Measurements from ENCODE around the gene PRKCH. TPM values are rescaled to one million over a fixed set of nuclear protein-coding genes. Genes with fewer than 3 reads are reported as not detected.

The PRKCH gene
- polyA plus RNA-seq, 3 donors = 3.6 to 6.2 (median 5.4) TPM

DNA sequence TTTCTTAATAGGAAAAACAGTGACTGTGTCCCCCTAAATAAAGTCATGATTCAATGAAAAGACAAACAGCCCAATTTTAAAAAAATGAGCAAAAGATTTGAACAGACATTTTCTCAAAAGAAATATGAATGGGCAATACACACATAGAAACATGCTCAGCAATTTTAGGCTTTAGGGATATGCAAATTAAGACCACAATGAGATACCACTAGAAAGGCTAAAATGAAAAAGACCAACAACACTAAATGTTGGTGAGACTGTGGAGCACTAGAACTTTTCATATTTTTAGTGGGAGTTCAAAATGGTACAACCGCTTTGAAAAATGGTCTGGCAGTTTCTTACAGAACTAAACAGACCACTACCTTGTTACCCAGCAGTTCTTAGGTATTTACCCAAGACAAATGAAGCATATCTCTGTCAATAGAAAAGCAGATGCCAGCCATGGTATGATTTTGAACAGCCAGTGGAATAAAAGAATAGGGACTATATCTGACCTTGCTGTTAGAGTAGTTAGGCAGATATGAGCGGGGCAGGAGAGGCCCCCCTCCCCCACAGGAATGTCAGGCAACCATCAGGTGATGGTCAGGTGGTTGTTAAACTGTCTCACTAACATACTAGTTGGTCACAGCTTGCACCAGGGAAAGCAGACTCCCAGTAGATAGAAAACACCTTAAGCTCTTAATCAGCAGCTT is 108.8 kb downstream of the PRKCH start:
- no peak for DNase-seq
- no peak overlapping the region for H3K27ac Mint-ChIP-seq
- H3K36me3 ChIP-seq (replicated peaks in 1 of 2; ENCODE audit: control insufficient read depth in 1 of 2, insufficient read depth in 2 of 2, low read length in 2 of 2) = no peaks in the 10 kb centered on the region
- TF ChIP-seq, protein P1, sequence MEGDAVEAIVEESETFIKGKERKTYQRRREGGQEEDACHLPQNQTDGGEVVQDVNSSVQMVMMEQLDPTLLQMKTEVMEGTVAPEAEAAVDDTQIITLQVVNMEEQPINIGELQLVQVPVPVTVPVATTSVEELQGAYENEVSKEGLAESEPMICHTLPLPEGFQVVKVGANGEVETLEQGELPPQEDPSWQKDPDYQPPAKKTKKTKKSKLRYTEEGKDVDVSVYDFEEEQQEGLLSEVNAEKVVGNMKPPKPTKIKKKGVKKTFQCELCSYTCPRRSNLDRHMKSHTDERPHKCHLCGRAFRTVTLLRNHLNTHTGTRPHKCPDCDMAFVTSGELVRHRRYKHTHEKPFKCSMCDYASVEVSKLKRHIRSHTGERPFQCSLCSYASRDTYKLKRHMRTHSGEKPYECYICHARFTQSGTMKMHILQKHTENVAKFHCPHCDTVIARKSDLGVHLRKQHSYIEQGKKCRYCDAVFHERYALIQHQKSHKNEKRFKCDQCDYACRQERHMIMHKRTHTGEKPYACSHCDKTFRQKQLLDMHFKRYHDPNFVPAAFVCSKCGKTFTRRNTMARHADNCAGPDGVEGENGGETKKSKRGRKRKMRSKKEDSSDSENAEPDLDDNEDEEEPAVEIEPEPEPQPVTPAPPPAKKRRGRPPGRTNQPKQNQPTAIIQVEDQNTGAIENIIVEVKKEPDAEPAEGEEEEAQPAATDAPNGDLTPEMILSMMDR (IDR thresholded peaks at IDR 0.05) = no peak
- peaks cover 0 to under 1% of the 10 kb centered on the region in 2 donors for H3K9me3 ChIP-seq (replicated peaks in 1 of 2; ENCODE audit: control insufficient read depth in 1 of 2, insufficient read depth in 1 of 2, low read length in 2 of 2)
- H3K27me3 Mint-ChIP-seq (ENCODE audit: low read depth in 3 of 3) = peaks cover 0 to 1% (median 0%) of the 10 kb centered on the region in 3 donors
- H3K9ac ChIP-seq (ENCODE audit: insufficient read depth, low read length, poor library complexity, severe bottlenecking) = no peak overlapping the region
- peaks cover 0 to 2% of the 10 kb centered on the region in 2 donors for H3K36me3 Mint-ChIP-seq
- no peak overlapping the region for H3K4me3 ChIP-seq (replicated peaks in 1 of 3; ENCODE audit: low read depth in 2 of 3, low read length in 3 of 3)
- peaks cover 0 to 7% of the 10 kb centered on the region in 2 donors for H3K4me1 ChIP-seq (ENCODE audit: control insufficient read depth in 1 of 2, insufficient read depth in 2 of 2, low read length in 2 of 2)
- no peaks in the 10 kb centered on the region for H4K20me1 ChIP-seq (ENCODE audit: insufficient read depth, low read length)
- H3K79me2 ChIP-seq (ENCODE audit: insufficient read depth, low read length) = no peaks in the 10 kb centered on the region
- no peak overlapping the region for H2AFZ ChIP-seq (ENCODE audit: insufficient read depth, low read depth, low read length, poor library complexity, severe bottlenecking)
- WGBS (ENCODE audit: insufficient coverage) = no CpG with 5 or more reads among the region's 2 CpGs
- H3K4me2 ChIP-seq (replicated peaks; ENCODE audit: extremely low read depth, low read length, poor library complexity, severe bottlenecking) = no peak overlapping the region
- intact Hi-C loops (cut with micrococcal nuclease) = no loop called here
- H3K27ac ChIP-seq (ENCODE audit: low read depth in 1 of 2, low read length in 2 of 2) = no peak overlapping the region
- H3K4me3 Mint-ChIP-seq = no peak overlapping the region
- H3K4me1 Mint-ChIP-seq = peaks cover 10% of the 10 kb centered on the region
- no peaks in the 10 kb centered on the region for H3K27me3 ChIP-seq (ENCODE audit: control insufficient read depth in 2 of 2, insufficient read depth in 2 of 2, low read length in 2 of 2)
- H3K9me3 Mint-ChIP-seq = peaks cover 0 to 3% (median 0%) of the 10 kb centered on the region in 7 donors

DNA sequence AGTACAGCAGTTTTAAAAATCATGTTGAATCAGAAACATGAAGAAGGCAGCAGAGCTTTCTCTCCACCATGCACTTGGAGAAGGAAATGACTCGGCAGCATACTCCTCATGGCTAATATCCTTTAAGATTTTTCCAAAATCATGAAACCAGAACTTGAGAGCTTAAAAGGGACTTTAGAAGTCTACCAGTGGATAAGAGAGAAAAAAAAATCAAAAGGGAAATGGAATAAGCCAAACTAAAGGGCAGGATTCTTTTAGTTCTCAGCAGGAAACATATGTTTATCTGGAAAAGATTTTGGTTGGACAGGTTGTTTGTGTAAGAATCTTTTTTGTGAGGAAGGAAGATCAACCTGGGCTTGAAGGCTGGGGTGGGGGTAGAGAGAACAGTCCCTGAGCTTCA is 111.8 kb downstream of the PRKCH start:
- Mint-ChIP-seq H3K27ac (no peak overlapping the region), H3K27me3 (ENCODE audit: low read depth in 3 of 3) (peaks cover 1% of the 10 kb centered on the region in 3 donors), H3K4me3 (no peak overlapping the region), H3K4me1 (peaks cover 14% of the 10 kb centered on the region), H3K36me3 (no peaks in the 10 kb centered on the region), H3K9me3 (peaks cover 0 to 1% (median 0%) of the 10 kb centered on the region in 7 donors)
- H3K79me2 ChIP-seq (ENCODE audit: insufficient read depth, low read length) = no peaks in the 10 kb centered on the region
- H3K4me1 ChIP-seq (ENCODE audit: control insufficient read depth in 1 of 2, insufficient read depth in 2 of 2, low read length in 2 of 2) = peaks cover 0 to 7% of the 10 kb centered on the region in 2 donors
- H3K4me3 ChIP-seq (replicated peaks in 1 of 3; ENCODE audit: low read depth in 2 of 3, low read length in 3 of 3) = no peak overlapping the region
- H3K4me2 ChIP-seq (replicated peaks; ENCODE audit: extremely low read depth, low read length, poor library complexity, severe bottlenecking) = no peak overlapping the region
- H4K20me1 ChIP-seq (ENCODE audit: insufficient read depth, low read length) = no peaks in the 10 kb centered on the region
- DNase-seq = no peak
- H3K9ac ChIP-seq (ENCODE audit: insufficient read depth, low read length, poor library complexity, severe bottlenecking) = no peak overlapping the region
- no peak overlapping the region for H2AFZ ChIP-seq (ENCODE audit: insufficient read depth, low read depth, low read length, poor library complexity, severe bottlenecking)
- intact Hi-C loops (cut with micrococcal nuclease) = no loop called here
- no peaks in the 10 kb centered on the region for H3K36me3 ChIP-seq (replicated peaks in 1 of 2; ENCODE audit: control insufficient read depth in 1 of 2, insufficient read depth in 2 of 2, low read length in 2 of 2)
- H3K27me3 ChIP-seq (ENCODE audit: control insufficient read depth in 2 of 2, insufficient read depth in 2 of 2, low read length in 2 of 2) = no peaks in the 10 kb centered on the region
- whole genome bisulfite sequencing (ENCODE audit: insufficient coverage) = no CpG with 5 or more reads among the region's 1 CpG
- TF ChIP-seq, protein P1 (IDR thresholded peaks at IDR 0.05) = no peak
- no peaks in the 10 kb centered on the region for H3K9me3 ChIP-seq (replicated peaks in 1 of 2; ENCODE audit: control insufficient read depth in 1 of 2, insufficient read depth in 1 of 2, low read length in 2 of 2)
- no peak overlapping the region for H3K27ac ChIP-seq (ENCODE audit: low read depth in 1 of 2, low read length in 2 of 2)

Data from CD14-positive monocyte (primary cell).